Lung (tissue), 12 donors: ENCODE data around the gene TOX2. TPM values are rescaled to one million over a fixed set of nuclear protein-coding genes. Genes with fewer than 3 reads are reported as not detected.

Experiments used
- ATAC-seq: fragments of 200-7000 bp; cut with Tn5 transposase; one replicate; pipeline ENCODE4 v1.9.1; 2020; ENCODE audit warnings: moderate number of reproducible peaks; ENCODE audit not compliant: insufficient read depth, low FRiP score
- DNase-seq, 3 donors: peaks; one replicate each; pipeline ENCODE4 v3.0.0-alpha.2; 2013 to 2017
- H3K27ac ChIP-seq, 2 donors: one replicate each; pipeline ENCODE4 v1.5.1; 2013; ENCODE audit warnings: mild to moderate bottlenecking in 2 of 2, moderate library complexity in 2 of 2, control low read depth in 1 of 2, inconsistent platforms in 1 of 2, low read depth in 1 of 2, low read length in 1 of 2
- H3K27me3 ChIP-seq, 3 donors: one replicate each; pipeline ENCODE4 v1.5.1; 2013; ENCODE audit warnings: low read length in 2 of 3; ENCODE audit not compliant: control insufficient read depth in 3 of 3, insufficient read depth in 3 of 3
- H3K36me3 ChIP-seq, 4 donors: one replicate each; pipeline ENCODE4 v1.5.1; 2013; ENCODE audit warnings: low read length in 4 of 4, mild to moderate bottlenecking in 1 of 4, moderate library complexity in 1 of 4; ENCODE audit not compliant: control insufficient read depth in 4 of 4, insufficient read depth in 4 of 4
- H3K4me1 ChIP-seq, 5 donors: one replicate each; pipeline ENCODE4 v1.5.1; 2013; ENCODE audit warnings: low read length in 5 of 5, mild to moderate bottlenecking in 2 of 5, moderate library complexity in 1 of 5; ENCODE audit not compliant: control insufficient read depth in 5 of 5, insufficient read depth in 5 of 5
- H3K4me3 ChIP-seq: one replicate; pipeline ENCODE4 v1.5.1; 2013; ENCODE audit warnings: mild to moderate bottlenecking, control low read depth, moderate library complexity
- H3K9ac ChIP-seq, 2 donors: one replicate each; pipeline ENCODE4 v1.5.1; 2013; ENCODE audit warnings: low read length in 2 of 2, control low read depth in 1 of 2; ENCODE audit not compliant: insufficient read depth in 1 of 2
- H3K9me3 ChIP-seq, 4 donors: one replicate each; pipeline ENCODE4 v1.5.1; 2013; ENCODE audit warnings: low read length in 3 of 4, mild to moderate bottlenecking in 1 of 4, moderate library complexity in 1 of 4; ENCODE audit not compliant: control insufficient read depth in 4 of 4, insufficient read depth in 3 of 4
- WGBS, 2 donors: extraction: QIAGEN DNeasy Blood & Tissue Kit; methylation state at CpG; one replicate each; pipeline ENCODE4 v1.1.7; 2013; 5-methylcytosine and 5-hydroxymethylcytosine counted together
- polyA plus RNA-seq, 2 donors: library from polyadenylated mRNA; stranded (reverse); fragments of 200-250 nt; gene quantifications; one replicate each; pipeline ENCODE4 v1.2.1, GENCODE V29; 2013
- total RNA-seq, 2 donors: library from RNA; depleted of rRNA in 1 of 2; stranded (reverse); fragments of >200 nt in 1 of 2; gene quantifications; one replicate each; pipeline ENCODE4 v1.2.1, GENCODE V29; 2014 to 2021
- TF ChIP-seq, protein P1 (sequence below): IDR thresholded peaks from 2 replicates; pipeline ENCODE4 v1.5.1; 2012; ENCODE audit warnings: mild to moderate bottlenecking; ENCODE audit errors: control extremely low read depth, extremely low read depth
- donor health status: control.
- donor health status: control.
- donor health status: Bipolar disorder and iron deficiency.
- donor health status: healthy.
- donor health status: DM: yes; HTN: yes; CAD: no.

TOX2 gene
- total and polyA plus RNA-seq, 4 donors: 12.0 to 25.5 (median 16.6) TPM

DNA sequence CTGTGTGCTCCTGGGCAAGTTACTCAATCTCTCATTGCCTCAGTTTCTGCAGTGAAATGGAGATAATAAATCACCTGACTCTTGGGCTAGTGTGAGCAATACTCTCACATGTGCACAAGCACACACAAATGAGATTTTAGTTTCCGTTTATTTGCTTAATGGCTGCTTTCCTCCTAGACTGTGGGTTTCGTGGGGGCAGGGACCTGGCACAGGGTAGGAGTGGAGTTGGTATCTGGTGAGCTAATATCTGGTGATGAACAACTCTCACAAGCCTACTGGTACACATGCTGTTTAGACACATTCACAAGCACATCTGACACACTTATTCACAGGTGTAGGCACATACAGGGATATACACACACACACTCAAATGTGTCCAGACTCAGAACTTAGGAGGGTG, 73.8 kb downstream of the TOX2 start:
- H3K4me3 ChIP-seq: no peak overlapping the region
- peaks cover 0 to 6% (median 0%) of the 10 kb centered on the region in 4 donors for H3K36me3 ChIP-seq
- DNase-seq: no peak
- TF ChIP-seq, protein P1, sequence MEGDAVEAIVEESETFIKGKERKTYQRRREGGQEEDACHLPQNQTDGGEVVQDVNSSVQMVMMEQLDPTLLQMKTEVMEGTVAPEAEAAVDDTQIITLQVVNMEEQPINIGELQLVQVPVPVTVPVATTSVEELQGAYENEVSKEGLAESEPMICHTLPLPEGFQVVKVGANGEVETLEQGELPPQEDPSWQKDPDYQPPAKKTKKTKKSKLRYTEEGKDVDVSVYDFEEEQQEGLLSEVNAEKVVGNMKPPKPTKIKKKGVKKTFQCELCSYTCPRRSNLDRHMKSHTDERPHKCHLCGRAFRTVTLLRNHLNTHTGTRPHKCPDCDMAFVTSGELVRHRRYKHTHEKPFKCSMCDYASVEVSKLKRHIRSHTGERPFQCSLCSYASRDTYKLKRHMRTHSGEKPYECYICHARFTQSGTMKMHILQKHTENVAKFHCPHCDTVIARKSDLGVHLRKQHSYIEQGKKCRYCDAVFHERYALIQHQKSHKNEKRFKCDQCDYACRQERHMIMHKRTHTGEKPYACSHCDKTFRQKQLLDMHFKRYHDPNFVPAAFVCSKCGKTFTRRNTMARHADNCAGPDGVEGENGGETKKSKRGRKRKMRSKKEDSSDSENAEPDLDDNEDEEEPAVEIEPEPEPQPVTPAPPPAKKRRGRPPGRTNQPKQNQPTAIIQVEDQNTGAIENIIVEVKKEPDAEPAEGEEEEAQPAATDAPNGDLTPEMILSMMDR: no peak
- WGBS, 2 donors: 53 to 77% methylated on average over 2 of the region's 2 CpGs
- peaks cover 0 to 3% (median 0%) of the 10 kb centered on the region in 4 donors for H3K9me3 ChIP-seq
- ATAC-seq: no peak
- no peak overlapping the region for H3K27ac ChIP-seq
- H3K27me3 ChIP-seq: no peaks in the 10 kb centered on the region
- no peak overlapping the region for H3K9ac ChIP-seq
- H3K4me1 ChIP-seq: peaks cover 0 to 10% (median under 1%) of the 10 kb centered on the region in 5 donors

DNA sequence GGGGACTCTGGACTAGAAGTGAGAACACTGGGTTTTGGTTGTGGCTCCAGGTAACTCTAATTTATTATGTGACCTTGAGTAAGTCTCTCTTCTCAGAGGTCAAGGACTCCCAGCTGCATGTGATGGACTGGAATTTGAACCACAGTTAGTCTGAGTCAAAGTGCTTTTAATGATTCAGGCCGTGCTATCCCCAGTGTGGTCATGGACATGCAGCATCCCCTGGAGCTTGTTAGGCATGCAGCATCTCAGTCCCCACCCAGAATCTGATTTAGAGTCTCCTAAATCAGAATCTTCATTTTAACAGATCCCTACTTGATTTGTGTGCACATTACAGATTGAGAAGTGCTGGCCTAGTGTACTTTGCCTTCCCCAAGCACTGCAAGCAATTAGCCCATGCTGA, 74.2 kb downstream of the TOX2 start:
- 90 to 95% methylated on average over 1 of the region's 1 CpG for WGBS, 2 donors
- no peak for ATAC-seq
- Histone ChIP-seq H3K27ac (no peak overlapping the region), H3K27me3 (no peaks in the 10 kb centered on the region), H3K36me3 (peaks cover 0 to 7% (median 0%) of the 10 kb centered on the region in 4 donors), H3K4me1 (peaks cover 0 to 7% (median 0%) of the 10 kb centered on the region in 5 donors), H3K9ac (no peak overlapping the region), H3K9me3 (peaks cover 0 to 3% (median 0%) of the 10 kb centered on the region in 4 donors), H3K4me3 (no peak overlapping the region)
- DNase-seq: no peak
- TF ChIP-seq, protein P1: no peak

GRCh38 chr20:43991261-43991660, 76.6 kb downstream of the TOX2 start:
- Histone ChIP-seq H3K4me3 (no peak overlapping the region), H3K27me3 (no peaks in the 10 kb centered on the region), H3K27ac (no peak overlapping the region), H3K36me3 (peaks cover 0 to 7% (median 0%) of the 10 kb centered on the region in 4 donors), H3K9me3 (peaks cover 0 to 3% (median 0%) of the 10 kb centered on the region in 4 donors), H3K9ac (no peak overlapping the region), H3K4me1 (no peaks in the 10 kb centered on the region)
- DNase-seq (no peak), ATAC-seq (no peak)
- TF ChIP-seq, protein P1: no peak
- 91 to 97% methylated on average over 5 of the region's 5 CpGs for WGBS, 2 donors

DNA sequence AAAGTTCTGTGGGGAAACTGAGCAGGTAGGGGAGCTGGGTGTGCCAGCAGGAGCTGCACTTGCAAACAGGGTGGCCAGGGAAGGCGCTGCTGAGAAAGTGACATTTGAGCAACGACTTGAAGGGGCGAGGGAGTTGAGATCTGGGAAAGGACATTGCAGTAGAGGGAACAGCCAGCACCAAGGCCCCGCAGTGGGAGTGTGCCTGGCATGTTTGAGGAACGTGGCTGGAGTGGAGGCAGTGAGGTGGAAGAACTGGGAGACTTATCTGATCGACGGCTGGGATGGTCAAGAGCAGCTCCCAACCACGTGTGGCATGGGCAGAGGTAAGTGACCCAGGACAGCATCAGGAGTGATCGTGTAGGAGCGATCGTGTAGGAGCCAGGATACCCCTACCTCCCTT, 77.3 kb downstream of the TOX2 start:
- H3K9me3 ChIP-seq: peaks cover 0 to 3% (median 0%) of the 10 kb centered on the region in 4 donors
- ATAC-seq (no peak), DNase-seq (no peak)
- WGBS, 2 donors: 82 to 87% methylated on average over 11 of the region's 11 CpGs
- no peak overlapping the region for H3K4me3 ChIP-seq
- no peaks in the 10 kb centered on the region for H3K27me3 ChIP-seq
- H3K9ac ChIP-seq: no peak overlapping the region
- TF ChIP-seq, protein P1: no peak
- H3K4me1 ChIP-seq: no peaks in the 10 kb centered on the region
- no peak overlapping the region for H3K27ac ChIP-seq
- H3K36me3 ChIP-seq: peaks cover 0 to 7% (median 0%) of the 10 kb centered on the region in 4 donors
